KMS-11 (cell line): ENCODE measurements around the gene RRP8.

Experiments
- H2AFZ ChIP-seq: fragments of 200-600 bp; sonication (generic); 2 replicates; pipeline ENCODE4 v1.6.1; 2016; ENCODE audit warnings: antibody characterized with exemption, mixed run types, low read depth
- H3K27ac ChIP-seq: fragments of 200-600 bp; sonication (generic); 2 replicates; pipeline ENCODE4 v1.6.1; 2016; ENCODE audit warnings: mild to moderate bottlenecking, mixed run types
- H3K27me3 ChIP-seq: fragments of 200-600 bp; sonication (generic); 2 replicates; pipeline ENCODE4 v1.6.1; 2017; ENCODE audit warnings: mild to moderate bottlenecking, low read depth, mixed run types, moderate library complexity; ENCODE audit not compliant: insufficient read depth
- H3K36me3 ChIP-seq: fragments of 200-600 bp; sonication (generic); 2 replicates; pipeline ENCODE4 v1.6.1; 2017; ENCODE audit warnings: mild to moderate bottlenecking, mixed run types; ENCODE audit not compliant: insufficient read depth
- H3K4me1 ChIP-seq: fragments of 200-600 bp; sonication (generic); 2 replicates; pipeline ENCODE4 v1.6.1; 2016; ENCODE audit warnings: mild to moderate bottlenecking, low read depth, mixed run types; ENCODE audit not compliant: poor library complexity, severe bottlenecking
- H3K4me2 ChIP-seq: fragments of 200-600 bp; sonication (generic); 2 replicates; pipeline ENCODE4 v1.7.0; 2016; ENCODE audit warnings: mild to moderate bottlenecking, mixed run types
- H3K4me3 ChIP-seq: fragments of 200-600 bp; sonication (generic); IDR thresholded peaks from 2 replicates; pipeline ENCODE4 v1.6.1; 2017; ENCODE audit warnings: low read depth, low read length, mixed read lengths; ENCODE audit not compliant: insufficient read depth
- H3K79me2 ChIP-seq: fragments of 200-600 bp; sonication (generic); 2 replicates; pipeline ENCODE4 v1.6.1; 2016; ENCODE audit warnings: low read depth, mixed run types; ENCODE audit not compliant: insufficient read depth
- H3K9ac ChIP-seq: fragments of 200-600 bp; sonication (generic); 2 replicates; pipeline ENCODE4 v1.6.1; 2016; ENCODE audit warnings: mild to moderate bottlenecking, mixed run types
- H4K20me1 ChIP-seq: fragments of 200-600 bp; sonication (generic); 2 replicates; pipeline ENCODE4 v1.6.1; 2016; ENCODE audit warnings: mild to moderate bottlenecking, mixed run types; ENCODE audit not compliant: insufficient read depth
- TF ChIP-seq, protein P1 (sequence below): fragments of 200-600 bp; sonication (generic); conservative IDR thresholded peaks from 2 replicates; pipeline ENCODE4 v1.6.1; 2017; ENCODE audit warnings: low read depth, mild to moderate bottlenecking, antibody characterized with exemption, low read length, moderate library complexity, mixed read lengths

RRP8 gene

DNA sequence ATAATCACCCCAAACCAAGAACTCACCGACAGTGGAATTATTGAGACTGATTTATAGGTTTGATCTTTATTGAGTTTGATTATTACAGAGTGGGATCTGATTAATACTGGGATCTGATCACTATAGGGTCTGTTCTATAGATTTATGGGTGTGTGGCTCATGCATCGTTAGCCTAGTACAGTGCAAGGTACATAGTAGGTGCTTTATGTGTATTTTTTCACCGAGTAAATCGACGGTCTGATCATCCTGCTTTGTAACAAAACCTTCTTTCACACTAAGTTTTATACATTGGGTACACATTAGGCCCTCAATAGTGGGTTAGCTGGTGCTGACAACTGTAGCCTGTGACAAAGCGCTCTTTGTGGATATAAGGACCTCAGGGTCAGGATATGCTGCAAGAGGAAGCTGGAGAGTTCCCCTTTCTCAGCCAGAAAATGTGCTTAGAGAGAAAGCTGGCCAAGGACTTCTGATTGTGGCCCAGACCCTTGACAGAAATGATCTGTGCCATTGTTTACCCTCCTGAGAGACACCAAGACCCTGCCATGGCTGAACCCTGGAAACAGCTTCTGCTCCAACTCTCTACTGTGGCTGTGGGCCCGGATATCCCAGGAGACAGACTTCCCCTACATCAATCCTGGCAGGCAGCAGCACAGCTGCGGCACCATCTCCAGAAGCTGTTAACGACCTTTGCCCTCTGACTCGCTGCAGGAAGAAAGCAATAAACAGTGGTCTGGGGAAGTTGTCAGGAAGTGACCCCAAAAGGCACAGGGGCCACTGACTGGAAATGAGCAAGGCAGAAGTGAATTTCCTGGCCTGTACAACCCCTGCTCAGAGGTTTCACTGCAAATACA is 31.9 kb upstream of the RRP8 start:
- Histone ChIP-seq H3K9ac (no peak overlapping the region), H3K36me3 (no peaks in the 10 kb centered on the region), H3K27ac (no peak overlapping the region), H3K4me1 (no peaks in the 10 kb centered on the region), H2AFZ (no peak overlapping the region), H3K79me2 (no peaks in the 10 kb centered on the region), H3K27me3 (no peaks in the 10 kb centered on the region), H3K4me2 (no peak overlapping the region), H3K4me3 (no peak overlapping the region), H4K20me1 (no peaks in the 10 kb centered on the region)
- TF ChIP-seq, protein P1, sequence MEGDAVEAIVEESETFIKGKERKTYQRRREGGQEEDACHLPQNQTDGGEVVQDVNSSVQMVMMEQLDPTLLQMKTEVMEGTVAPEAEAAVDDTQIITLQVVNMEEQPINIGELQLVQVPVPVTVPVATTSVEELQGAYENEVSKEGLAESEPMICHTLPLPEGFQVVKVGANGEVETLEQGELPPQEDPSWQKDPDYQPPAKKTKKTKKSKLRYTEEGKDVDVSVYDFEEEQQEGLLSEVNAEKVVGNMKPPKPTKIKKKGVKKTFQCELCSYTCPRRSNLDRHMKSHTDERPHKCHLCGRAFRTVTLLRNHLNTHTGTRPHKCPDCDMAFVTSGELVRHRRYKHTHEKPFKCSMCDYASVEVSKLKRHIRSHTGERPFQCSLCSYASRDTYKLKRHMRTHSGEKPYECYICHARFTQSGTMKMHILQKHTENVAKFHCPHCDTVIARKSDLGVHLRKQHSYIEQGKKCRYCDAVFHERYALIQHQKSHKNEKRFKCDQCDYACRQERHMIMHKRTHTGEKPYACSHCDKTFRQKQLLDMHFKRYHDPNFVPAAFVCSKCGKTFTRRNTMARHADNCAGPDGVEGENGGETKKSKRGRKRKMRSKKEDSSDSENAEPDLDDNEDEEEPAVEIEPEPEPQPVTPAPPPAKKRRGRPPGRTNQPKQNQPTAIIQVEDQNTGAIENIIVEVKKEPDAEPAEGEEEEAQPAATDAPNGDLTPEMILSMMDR: no peak

DNA sequence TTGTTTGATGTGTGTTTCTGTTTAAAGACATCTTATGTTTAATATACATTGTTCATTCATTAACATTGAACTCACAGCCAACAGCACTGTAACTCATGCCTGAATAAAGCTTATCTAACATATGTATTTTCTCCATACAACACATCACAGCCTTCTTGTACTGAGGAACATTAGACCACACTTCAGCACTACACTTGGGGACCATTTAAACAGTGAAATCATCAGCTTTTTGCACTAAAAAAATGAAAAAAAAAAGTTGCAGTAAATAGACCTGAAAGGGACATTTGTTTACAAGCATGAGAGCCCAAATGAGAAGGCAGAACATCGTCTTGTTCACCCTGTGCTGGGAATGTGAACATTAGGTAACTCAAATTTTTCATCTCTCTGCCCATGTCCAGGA is 31.1 kb upstream of the RRP8 start:
- no peaks in the 10 kb centered on the region for H3K79me2 ChIP-seq
- H3K4me2 ChIP-seq: no peak overlapping the region
- TF ChIP-seq, protein P1: no peak
- H3K27me3 ChIP-seq: no peaks in the 10 kb centered on the region
- H2AFZ ChIP-seq: no peak overlapping the region
- no peak overlapping the region for H3K27ac ChIP-seq
- no peaks in the 10 kb centered on the region for H3K36me3 ChIP-seq
- H3K4me1 ChIP-seq: no peaks in the 10 kb centered on the region
- no peak overlapping the region for H3K9ac ChIP-seq
- H3K4me3 ChIP-seq: no peak overlapping the region
- no peaks in the 10 kb centered on the region for H4K20me1 ChIP-seq

DNA sequence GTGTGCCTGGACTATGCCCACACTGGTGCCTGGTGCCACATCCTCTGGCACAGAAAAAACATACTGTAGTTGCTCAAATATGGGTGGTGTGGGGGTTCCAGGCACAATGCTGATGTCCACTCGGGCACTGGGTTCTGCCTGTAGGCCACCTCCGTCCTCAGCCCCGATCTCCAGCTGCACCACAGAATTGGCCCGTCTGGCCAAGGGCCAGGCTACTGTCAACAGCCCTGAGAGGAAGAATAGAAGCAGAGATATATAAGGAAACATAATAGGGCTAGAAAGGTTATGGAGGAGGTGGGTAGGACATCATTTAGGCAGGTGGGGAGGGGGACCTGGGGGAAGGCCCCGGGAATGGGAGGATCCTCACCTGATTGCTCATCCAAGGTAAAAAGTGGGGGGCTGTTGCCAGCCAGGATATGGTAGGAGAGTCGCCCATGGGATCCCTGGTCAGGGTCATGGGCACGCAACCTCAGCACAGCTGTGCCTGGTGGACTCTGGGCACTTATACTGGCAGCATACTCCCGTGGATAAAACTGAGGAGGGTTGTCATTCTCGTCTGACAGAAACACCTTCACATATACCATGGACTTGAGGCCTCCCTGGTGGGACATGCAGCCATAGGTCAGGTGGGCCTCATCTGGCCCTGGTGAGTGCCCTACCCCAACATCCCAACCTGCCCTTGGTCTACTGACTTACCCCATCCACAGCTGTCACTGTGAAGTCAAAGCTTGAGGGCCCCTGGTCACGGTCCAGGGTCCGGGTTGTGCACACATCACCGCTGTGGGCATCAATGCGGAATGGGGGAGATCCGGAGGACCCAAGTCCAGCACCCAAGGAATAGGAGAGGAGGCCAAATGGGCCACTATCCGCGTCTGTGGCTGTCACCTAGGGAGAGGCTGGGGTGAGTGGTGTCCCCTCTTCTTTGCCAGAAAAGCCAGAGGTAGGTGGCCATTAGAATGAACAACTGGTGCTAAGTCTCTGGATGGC is 30.3 kb upstream of the RRP8 start:
- H2AFZ ChIP-seq: no peak overlapping the region
- no peaks in the 10 kb centered on the region for H3K4me1 ChIP-seq
- no peak overlapping the region for H3K27ac ChIP-seq
- no peaks in the 10 kb centered on the region for H3K27me3 ChIP-seq
- no peak overlapping the region for H3K9ac ChIP-seq
- TF ChIP-seq, protein P1: no peak
- no peaks in the 10 kb centered on the region for H3K36me3 ChIP-seq
- no peaks in the 10 kb centered on the region for H3K79me2 ChIP-seq
- no peak overlapping the region for H3K4me2 ChIP-seq
- H3K4me3 ChIP-seq: no peak overlapping the region
- H4K20me1 ChIP-seq: no peaks in the 10 kb centered on the region

DNA sequence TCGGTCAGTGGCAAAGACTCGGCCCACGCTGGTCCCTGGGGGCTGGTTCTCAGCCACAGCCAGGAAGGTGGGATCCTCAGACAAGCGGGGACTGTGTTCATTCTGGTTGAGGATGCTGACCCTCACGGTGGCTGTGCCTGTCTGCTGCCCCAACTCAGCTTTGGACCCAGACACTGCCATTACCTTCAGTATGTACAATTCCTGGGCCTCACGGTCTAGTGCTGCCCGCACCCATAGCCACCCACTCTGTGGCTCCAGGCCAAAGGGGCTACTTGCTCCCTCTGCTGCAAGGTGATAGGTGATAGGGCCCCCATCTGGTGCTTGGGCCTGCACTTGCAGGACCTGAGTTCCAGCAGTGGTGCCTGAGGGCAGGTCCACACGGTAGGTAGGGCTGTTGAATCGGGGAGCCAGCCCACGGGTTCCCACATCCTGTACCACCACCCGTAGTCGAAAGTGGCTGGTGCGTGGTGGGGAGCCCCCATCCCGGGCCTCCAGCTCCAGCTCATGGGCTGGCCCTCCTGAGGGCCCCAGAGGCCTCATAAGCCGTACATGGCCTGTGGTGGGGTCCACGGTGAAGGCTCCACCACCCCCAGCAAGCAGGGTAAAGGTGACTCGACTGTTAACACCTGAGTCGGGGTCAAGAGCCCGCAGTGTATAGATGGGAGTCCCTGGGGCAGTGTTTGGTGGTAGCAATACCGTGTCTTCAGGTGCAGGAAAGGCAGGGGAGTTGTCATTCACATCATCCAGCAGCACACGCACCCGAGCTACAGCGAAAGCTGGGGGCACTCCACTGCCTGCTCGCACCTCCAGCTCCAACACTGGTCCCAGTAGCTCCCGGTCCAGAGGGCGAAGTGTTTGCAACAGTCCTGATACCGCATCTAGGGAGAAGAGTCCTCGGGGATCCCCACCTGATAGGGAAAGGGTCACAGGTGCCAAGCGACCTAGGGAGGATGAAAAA is 29.0 kb upstream of the RRP8 start:
- Histone ChIP-seq H3K27me3 (no peaks in the 10 kb centered on the region), H3K9ac (no peak overlapping the region), H4K20me1 (no peaks in the 10 kb centered on the region), H3K4me3 (no peak overlapping the region), H3K36me3 (no peaks in the 10 kb centered on the region), H3K27ac (no peak overlapping the region), H2AFZ (no peak overlapping the region), H3K4me2 (no peak overlapping the region), H3K79me2 (no peaks in the 10 kb centered on the region), H3K4me1 (peaks cover 9% of the 10 kb centered on the region)
- TF ChIP-seq, protein P1: no peak
